Testis (tissue), 3 donors: ENCODE measurements around the gene PRKN. TPM values are rescaled to one million over a fixed set of nuclear protein-coding genes. Genes with fewer than 3 reads are reported as not detected.
"Not testable (repeated sequence)": the region's sequence is repeated elsewhere in the genome, so short reads cannot be mapped to it uniquely, and the experiment has no call there.

Source experiments
- DNase-seq: peaks from one replicate; pipeline ENCODE4 v3.0.0-alpha.2; 2019
- H3K27ac ChIP-seq, 2 donors: fragments of 200-600 bp; sonication (generic); one replicate each; pipeline ENCODE4 v1.5.1; 2019
- H3K27me3 ChIP-seq: fragments of 200-600 bp; sonication (generic); one replicate; pipeline ENCODE4 v1.5.1; 2019
- H3K36me3 ChIP-seq: fragments of 200-600 bp; sonication (generic); one replicate; pipeline ENCODE4 v1.5.1; 2017; ENCODE audit warnings: low read depth; ENCODE audit errors: missing control alignments
- H3K4me1 ChIP-seq: fragments of 200-600 bp; sonication (generic); one replicate; pipeline ENCODE4 v1.5.1; 2019
- H3K4me3 ChIP-seq, 2 donors: fragments of 200-600 bp; sonication (generic); one replicate each; pipeline ENCODE4 v1.5.1; 2017 to 2019
- H3K9me3 ChIP-seq: fragments of 200-600 bp; sonication (generic); one replicate; pipeline ENCODE4 v1.5.1; 2017
- POLR2A ChIP-seq: fragments of 450-650 bp; IDR thresholded peaks from one replicate; pipeline ENCODE4 v1.6.1; 2017; ENCODE audit warnings: antibody characterized with exemption, mild to moderate bottlenecking, moderate library complexity
- WGBS, 2 donors: methylation state at CpG; one replicate each; pipeline ENCODE4 v1.1.5; 2018; 5-methylcytosine and 5-hydroxymethylcytosine counted together
- intact Hi-C: fragments of 100-400 bp; cut with DNase I; formaldehyde crosslinking; loops from one replicate; pipeline ENCODE4 v1.15.1; 2023; ENCODE audit warnings: low total_unique reads
- polyA plus RNA-seq: library from polyadenylated mRNA; stranded (reverse); fragments of 350-450 nt; fragmentation: Illumina TruSeq; extraction: RNeasy Lipid Tissue Mini Kit (QIAGEN cat#74804); gene quantifications from one replicate; pipeline ENCODE4 v1.2.3, GENCODE V29; 2014; ENCODE audit warnings: low read depth, low replicate concordance; ENCODE audit not compliant: insufficient read depth
- total RNA-seq, 2 donors: library from RNA; depleted of rRNA; stranded (reverse); fragments of >200 nt; gene quantifications; one replicate each; pipeline ENCODE4 v1.2.3, GENCODE V29; 2016
- TF ChIP-seq, protein P1 (sequence below), 3 experiments: fragments of 450-650 bp in 2 of 3; fragments of 200-600 bp in 1 of 3; sonication (generic) in 1 of 3; IDR thresholded peaks; one replicate each; pipeline ENCODE4 v1.5.1; 2016 to 2019; ENCODE audit warnings: antibody characterized with exemption in 3 of 3, mild to moderate bottlenecking in 2 of 3, moderate library complexity in 1 of 3

Gene PRKN
- total and polyA plus RNA-seq, 3 donors from 2014 or later = 19.1 to 34.5 (median 28.8) TPM

DNA sequence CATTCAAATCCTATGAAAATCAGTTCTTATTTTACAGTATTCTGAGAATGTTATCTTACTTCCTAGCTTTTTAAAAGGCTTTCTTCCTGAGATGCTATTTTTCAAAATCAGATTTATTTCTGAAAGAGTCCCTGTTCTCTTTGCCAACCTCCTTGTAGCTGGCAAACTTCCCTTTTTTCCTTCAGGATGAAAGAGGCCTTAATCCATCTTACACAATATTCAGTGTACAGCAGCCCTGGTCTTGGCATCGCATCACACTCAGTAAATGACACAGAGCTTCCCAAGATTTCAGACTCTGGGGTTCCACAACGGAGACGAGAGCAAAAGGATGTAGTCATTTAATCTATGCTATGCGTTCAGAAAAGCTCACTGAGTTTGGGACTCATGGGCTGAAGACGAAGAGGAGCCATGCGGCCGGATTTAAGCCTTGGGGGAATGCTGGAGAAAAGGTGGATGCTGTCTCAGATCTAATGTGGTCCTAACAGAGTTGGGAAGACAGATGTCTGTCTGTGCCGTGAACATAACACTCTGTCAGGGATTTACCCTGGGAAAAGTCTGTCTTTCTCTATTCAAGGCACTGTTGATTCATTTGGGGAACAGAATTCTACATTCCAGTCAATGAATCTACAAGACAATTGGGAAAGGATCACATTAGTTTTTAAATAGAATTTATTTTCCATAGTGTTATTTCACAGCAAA lies 837.3 kb downstream of the PRKN start:
- Histone ChIP-seq H3K9me3 (no peaks in the 10 kb centered on the region), H3K27ac (peak overlapping the region in 1 of 2 donors; percentile 75), H3K4me3 (no peak overlapping the region), H3K36me3 (no peaks in the 10 kb centered on the region), H3K27me3 (no peaks in the 10 kb centered on the region), H3K4me1 (peaks cover 27% of the 10 kb centered on the region)
- no peak for DNase-seq
- 63 to 66% methylated on average over 8 of the region's 8 CpGs for WGBS, 2 donors
- intact Hi-C loops = no loop called here
- TF ChIP-seq POLR2A = no peak
- TF ChIP-seq, protein P1, sequence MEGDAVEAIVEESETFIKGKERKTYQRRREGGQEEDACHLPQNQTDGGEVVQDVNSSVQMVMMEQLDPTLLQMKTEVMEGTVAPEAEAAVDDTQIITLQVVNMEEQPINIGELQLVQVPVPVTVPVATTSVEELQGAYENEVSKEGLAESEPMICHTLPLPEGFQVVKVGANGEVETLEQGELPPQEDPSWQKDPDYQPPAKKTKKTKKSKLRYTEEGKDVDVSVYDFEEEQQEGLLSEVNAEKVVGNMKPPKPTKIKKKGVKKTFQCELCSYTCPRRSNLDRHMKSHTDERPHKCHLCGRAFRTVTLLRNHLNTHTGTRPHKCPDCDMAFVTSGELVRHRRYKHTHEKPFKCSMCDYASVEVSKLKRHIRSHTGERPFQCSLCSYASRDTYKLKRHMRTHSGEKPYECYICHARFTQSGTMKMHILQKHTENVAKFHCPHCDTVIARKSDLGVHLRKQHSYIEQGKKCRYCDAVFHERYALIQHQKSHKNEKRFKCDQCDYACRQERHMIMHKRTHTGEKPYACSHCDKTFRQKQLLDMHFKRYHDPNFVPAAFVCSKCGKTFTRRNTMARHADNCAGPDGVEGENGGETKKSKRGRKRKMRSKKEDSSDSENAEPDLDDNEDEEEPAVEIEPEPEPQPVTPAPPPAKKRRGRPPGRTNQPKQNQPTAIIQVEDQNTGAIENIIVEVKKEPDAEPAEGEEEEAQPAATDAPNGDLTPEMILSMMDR (IDR thresholded peaks at IDR 0.05) = no peak

DNA sequence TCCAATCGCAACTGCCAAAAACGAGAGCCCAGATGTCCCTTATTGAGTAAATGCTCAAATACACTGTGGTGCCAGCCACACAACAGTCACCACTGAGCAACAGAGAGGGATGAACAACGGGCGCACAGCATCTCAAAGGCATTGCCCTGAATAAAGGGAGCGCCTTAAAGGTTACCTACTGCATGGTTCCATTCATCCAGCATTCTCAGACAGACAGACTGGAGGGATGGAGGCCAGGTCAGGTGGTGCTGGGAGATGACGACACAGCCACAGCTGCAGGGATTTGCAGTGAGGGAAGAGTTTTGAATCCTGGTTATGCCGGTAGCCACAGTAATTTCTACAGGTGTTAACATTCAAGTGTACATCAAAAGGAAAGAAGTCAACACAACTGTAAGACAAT lies 838.2 kb downstream of the PRKN start:
- Histone ChIP-seq H3K9me3 (no peaks in the 10 kb centered on the region), H3K27ac (no peak overlapping the region), H3K4me1 (peaks cover 27% of the 10 kb centered on the region), H3K27me3 (no peaks in the 10 kb centered on the region), H3K36me3 (no peaks in the 10 kb centered on the region), H3K4me3 (no peak overlapping the region)
- intact Hi-C loops = no loop called here
- TF ChIP-seq, protein P1 (IDR thresholded peaks at IDR 0.05) = no peak
- TF ChIP-seq POLR2A = no peak
- WGBS, 2 donors = 85 to 88% methylated on average over 7 of the region's 7 CpGs
- no peak for DNase-seq

DNA sequence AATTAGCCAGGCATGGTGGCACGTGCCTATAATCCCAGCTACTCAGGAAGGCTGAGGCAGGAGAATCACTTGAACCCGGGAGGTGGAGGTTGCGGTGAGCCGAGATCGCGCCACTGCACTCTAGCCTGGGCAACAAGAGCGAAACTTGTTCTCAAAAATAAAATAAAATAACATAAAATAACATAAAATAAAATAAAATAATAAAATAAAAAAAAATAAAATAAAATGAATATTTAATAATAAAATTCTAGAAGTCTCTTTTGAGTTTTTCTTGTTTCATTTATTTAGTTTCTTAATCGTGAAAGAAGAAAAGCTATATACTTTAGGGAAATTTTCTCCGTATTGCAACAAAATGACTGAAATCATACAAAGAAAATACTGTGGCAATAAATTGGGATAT lies 841.0 kb downstream of the PRKN start:
- DNase-seq, intact Hi-C loops, H3K27me3 ChIP-seq, H3K9me3 ChIP-seq, H3K27ac ChIP-seq, H3K36me3 ChIP-seq, H3K4me3 ChIP-seq: not testable (repeated sequence)
- peaks cover 17% of the 10 kb centered on the region for H3K4me1 ChIP-seq
- 90 to 96% methylated on average over 9 of the region's 9 CpGs for WGBS, 2 donors

DNA sequence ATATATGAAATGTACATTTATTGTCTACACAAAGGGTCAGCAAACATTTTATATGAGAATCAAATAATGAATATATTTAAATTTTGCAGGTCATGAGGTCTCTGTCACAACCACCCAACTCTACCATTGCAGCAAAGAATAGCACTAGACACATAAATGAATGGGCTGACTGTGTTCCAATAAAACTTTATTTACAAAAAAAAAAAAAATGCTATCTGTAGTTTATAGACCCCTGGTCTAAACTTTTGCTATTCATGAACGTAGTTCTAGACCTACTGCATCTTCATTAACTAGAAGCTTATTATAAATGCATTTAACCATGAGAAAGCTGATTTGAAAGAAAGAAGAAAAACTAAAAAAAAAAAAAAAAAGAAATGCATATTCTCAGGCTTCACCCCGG lies 842.8 kb downstream of the PRKN start:
- no peak overlapping the region for H3K4me3 ChIP-seq
- H3K27me3 ChIP-seq = no peaks in the 10 kb centered on the region
- H3K9me3 ChIP-seq = no peaks in the 10 kb centered on the region
- H3K4me1 ChIP-seq = peaks cover 2% of the 10 kb centered on the region
- TF ChIP-seq, protein P1 (IDR thresholded peaks at IDR 0.05) = no peak
- no peak for TF ChIP-seq POLR2A
- no peaks in the 10 kb centered on the region for H3K36me3 ChIP-seq
- no peak for DNase-seq
- no peak overlapping the region for H3K27ac ChIP-seq
- intact Hi-C loops = no loop called here
- 38 to 84% methylated on average over 2 of the region's 2 CpGs for WGBS, 2 donors

DNA sequence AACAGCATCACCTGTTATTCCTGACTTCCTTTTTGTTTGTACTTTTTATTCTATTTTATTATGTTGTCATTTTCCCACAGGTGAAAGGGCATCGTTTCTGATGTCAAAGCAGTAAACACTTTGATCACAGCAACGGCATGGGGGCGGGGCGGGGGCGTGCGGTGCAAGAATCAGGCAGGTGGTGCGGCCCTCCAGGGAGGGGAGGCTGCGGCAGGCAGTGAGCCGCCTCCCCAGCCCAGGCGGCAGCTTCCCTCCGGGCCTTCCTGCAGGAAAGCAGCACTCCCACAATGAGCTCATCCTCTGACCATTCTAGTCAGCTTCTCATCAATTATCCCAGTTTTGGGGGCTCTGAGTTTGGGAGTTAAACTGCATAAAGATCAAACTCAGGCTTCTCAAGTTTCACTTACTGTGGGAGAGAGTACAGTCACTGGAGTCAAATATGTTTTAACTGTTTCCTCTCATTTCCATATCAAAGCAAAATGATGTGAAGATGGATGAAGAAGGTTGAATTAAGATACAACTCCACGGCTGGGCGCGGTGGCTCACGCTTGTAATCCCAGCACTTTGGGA lies 845.3 kb downstream of the PRKN start:
- no peak for DNase-seq
- Histone ChIP-seq H3K36me3 (no peaks in the 10 kb centered on the region), H3K27me3 (no peaks in the 10 kb centered on the region), H3K4me1 (no peaks in the 10 kb centered on the region), H3K27ac (no peak overlapping the region), H3K4me3 (no peak overlapping the region), H3K9me3 (no peaks in the 10 kb centered on the region)
- TF ChIP-seq POLR2A = no peak
- TF ChIP-seq, protein P1 (IDR thresholded peaks at IDR 0.05) = no peak
- intact Hi-C loops = no loop called here
- 57 to 61% methylated on average over 15 of the region's 15 CpGs for WGBS, 2 donors
